GM18858 (cell line): Measurements from ENCODE around the gene SIDT1.

ENCODE experiments used
- ATAC-seq: cut with Tn5 transposase; IDR thresholded peaks from one replicate; pipeline ENCODE4 v1.9.1; 2021; ENCODE audit not compliant: unreplicated experiment

Gene SIDT1

GRCh38 chr3:113677737-113678136, 145.4 kb downstream of the SIDT1 start:
- ATAC-seq: no peak

- ATAC-seq: no peak
Observed at GRCh38 chr3:113678773-113679172, 146.4 kb downstream of the SIDT1 start.
